SK-N-DZ (cell line): ENCODE data around the gene PASD1.
"Not testable (repeated sequence)": the region's sequence is repeated elsewhere in the genome, so short reads cannot be mapped to it uniquely, and the experiment has no call there.

Experiments used
- DNase-seq: peaks from one replicate; pipeline ENCODE4 v3.0.0-alpha.2; 2015; ENCODE audit warnings: low spot score

The PASD1 gene

DNA sequence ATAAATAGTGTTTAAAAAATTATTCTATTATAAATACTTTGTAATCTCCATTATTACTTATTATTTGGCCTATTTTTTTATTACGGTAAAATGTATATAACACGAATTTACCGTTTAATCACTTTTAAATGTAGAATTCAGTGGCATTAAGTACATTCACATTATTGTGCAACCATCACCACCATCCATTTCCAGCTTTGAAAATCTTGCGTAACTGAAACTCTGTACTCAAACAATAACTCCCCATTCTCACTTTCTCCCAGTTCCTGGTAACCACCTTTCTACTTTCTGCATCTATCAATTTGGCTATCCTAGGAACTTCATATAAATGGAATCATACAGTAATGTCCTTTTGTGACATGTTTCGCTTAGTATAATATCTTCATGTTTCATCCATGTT lies 45.7 kb downstream of the PASD1 start:
- DNase-seq: no peak

DNA sequence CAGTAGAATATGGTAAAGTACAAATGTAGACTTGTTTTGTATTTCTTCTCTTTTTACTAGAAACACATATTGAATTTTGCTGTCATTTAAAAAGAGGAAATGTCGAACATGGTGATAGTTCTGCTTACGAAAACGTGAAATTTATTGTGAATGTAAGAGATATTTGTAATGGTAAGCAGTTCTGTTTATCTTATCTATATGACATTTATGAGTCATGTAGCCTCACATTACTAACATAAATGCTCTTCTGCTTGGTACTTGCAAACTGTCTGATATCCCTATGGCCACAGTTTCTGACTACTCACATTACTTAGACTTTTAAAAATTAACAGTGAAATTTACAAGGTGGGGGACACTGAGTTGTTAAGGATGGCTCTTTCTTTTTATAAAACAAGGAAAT lies 57.9 kb downstream of the PASD1 start:
- no peak for DNase-seq

DNA sequence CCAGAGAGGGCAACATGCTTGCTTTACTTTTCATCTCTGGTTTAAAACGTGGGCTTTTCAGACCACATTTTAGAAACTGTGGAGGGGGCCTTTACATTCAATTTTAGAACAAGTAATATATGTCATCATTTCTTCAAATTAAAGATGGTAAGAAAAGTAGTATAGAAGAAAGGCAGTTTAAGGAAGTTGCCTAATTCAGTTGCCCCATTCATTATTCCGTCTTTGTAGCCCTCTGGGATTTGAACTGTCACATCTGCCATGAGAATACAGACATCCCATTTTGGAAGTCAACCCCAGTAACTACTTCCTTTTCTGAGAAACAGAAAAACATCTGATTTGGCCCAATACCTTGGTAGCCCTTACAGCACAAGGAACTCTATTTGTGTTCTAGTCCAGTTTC lies 61.2 kb downstream of the PASD1 start:
- DNase-seq: no peak

DNA sequence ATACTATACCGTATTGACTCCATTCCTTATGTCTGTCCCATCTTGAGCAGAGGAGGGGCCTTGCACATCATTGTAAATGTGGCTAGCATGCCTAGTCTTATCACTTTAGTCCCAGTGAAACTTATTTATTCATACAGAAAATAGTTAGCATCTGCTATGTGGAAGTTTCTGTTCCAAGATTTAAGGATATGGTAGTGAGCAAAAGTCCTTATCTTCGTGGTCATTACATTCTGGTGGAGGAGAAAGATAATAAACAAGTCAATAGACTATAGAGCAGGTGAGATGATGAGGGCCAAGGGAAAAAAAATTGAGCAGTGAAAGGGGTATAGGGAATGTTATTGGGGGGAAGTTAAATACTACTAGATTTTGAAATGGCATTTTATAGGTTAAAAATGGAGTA lies 68.3 kb downstream of the PASD1 start:
- no peak for DNase-seq

DNA sequence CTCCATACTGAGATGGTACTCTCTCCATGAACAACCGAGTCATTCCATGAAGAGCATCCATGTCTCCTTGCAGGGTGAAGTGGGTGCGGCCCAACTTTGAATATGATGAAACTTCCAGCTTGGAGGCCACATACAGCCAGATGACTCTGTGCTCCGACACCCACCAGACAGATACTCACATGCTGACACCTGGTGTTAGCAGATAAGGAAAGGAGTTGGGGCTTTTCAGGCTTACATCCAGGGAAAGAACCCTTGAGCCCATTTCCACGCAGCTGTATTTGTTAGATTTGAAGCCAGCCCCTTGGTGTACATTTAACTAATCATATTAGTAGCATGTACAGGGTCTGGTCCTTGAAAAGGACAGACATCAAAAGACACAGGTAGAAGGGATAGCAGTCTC lies 69.7 kb downstream of the PASD1 start:
- DNase-seq: no peak

DNA sequence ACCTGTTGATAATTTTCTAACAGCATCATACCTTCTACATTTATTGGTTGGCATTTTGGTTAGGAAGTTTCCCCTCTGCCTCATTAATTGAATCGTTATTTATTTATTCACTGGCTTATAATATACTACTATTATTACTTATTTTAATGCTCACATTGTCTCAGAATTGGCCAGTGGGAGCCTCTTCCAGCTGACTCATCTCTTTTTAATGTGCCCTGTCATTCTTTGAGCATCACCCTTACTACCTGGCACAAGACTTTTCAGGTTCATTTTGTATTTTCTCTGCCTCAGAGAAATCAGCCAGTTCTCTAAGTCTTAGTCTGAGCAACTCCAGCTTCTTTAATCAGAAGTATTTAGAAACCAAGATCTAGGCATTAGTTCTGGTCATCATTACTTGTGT lies 71.5 kb downstream of the PASD1 start:
- no peak for DNase-seq

DNA sequence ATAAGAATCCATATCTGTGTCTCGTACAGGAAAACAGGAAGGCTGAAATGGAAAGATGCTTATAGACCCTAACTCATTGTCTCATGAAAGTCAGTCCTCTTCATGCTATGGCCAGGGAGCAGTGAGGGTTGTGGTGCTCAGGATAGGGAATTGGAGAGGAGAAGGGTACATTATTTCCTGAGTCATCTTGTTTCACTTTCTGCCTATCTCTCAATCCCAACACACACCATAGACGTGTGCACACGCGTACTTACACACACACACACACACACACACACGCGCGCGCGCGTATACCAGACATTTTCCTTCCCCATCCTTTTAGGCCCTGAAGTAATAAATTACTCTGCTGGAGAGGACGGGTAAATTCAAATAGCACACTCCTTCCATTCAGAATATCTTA lies 78.1 kb downstream of the PASD1 start:
- DNase-seq: no peak

DNA sequence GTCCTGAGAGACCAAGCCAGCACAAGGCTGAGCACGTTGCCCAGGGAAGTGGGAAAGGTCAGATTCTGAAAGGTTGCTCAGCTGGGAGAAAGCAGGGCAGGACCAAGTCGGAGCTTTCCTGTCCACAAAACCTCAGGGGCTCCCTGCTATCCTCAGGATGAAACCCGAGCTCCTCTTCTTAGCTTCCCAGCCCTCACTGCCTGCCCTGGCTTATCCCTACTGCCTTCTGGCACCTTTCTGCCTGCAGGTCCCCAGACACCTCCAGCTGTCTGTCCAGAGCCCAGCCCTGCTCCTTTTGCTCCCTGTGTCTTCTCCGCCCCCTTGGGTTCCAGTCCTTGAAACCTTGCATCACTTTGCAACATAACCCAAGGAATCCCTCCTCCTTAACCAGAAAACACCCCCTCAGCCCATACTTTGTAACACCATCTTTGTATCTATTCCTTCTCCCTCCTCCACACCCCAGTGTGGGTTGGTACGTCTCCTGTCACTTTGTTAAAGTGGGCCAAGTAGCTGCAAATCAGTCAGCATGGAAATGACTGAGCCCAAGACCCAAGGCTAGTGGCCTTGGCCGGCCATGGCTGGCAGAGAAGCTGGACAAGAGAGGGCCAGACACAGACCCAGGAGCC lies 111.8 kb downstream of the PASD1 start:
- no peak for DNase-seq

DNA sequence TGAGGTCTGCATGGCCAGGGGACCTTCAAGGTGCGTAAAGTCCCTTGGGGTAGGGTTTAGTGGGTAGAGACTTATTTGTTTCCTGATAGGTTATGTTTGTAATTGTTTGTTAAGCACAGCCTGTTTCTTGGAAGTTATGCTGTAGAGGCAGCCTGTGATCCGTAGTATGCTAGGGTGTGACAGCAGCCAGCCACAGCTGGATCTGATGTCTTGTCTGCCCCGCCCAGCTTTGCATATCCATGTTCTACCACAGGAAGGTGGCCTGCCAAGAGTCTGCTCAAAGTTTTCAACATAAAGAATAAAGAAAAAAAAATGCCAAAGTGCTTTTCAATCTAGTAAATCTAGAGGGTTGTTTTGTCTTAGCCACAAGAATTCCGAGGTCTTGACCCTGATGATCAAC lies 112.7 kb downstream of the PASD1 start:
- DNase-seq: no peak

DNA sequence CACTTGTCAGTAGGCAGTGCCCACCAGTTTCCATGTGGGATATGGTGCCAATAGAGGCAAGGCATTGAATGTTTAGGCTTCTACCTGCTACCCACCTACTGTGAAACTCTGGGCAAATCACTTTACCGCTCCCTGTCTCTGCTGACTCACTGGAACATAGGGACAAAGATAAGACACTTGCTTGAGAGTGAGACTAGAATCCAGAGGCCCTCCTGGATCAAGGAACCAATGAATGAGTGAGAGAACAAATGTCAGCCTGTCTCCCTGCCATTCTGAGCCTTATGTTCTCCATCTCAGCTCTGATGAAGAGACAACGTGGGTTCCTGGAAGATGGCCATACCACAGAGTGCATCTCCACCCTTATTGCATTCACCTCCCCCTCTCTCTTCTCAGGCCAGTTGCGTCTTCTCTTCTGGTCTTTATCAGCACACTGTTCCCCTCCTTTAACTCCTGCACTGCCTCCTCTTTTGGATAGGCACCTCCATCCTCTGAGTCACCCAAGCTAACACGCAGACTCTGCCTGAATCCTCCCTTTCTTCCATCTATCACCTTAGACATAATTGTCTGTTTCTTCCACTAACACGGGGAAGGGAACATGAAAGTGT lies 116.4 kb downstream of the PASD1 start:
- DNase-seq: no peak

DNA sequence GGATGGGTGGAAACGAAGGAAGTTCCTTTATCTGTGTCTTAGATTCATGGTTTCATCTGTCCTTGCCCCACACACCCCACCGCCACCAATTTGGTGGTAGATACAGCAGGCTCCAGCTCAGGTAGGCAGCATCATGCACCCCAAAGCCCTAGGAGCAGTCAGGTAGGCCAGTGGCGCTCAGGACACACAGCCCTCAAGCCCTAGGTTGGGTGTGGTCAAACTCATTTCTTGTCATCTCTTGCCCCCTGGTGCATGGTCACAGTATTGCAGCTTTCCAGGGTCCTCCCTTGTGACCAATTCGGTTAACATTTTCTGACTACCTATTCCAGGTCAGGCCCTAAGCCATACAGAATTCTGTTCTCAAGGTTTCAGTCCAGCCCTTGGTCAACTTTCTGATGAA lies 117.3 kb downstream of the PASD1 start:
- DNase-seq: peak; percentile 29

DNA sequence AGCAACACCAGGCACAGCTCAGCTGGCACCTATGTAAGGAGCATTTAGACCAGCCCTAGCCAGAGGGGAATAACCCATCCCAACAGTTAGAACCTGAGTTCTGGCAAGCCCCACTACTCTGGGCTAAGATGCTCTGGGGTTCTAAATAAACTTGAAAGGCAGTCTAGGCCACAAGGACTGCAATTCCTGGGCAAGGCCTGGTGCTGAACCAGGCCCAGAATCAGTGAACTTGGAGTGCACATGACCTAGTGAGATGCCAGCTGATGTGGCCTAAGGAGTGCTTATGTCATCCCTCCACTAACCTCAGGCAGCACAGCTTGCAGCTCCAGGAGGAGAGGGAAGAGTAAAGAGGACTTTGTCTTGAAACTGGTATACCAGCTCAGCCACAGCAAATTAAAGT lies 124.2 kb downstream of the PASD1 start:
- no peak for DNase-seq

DNA sequence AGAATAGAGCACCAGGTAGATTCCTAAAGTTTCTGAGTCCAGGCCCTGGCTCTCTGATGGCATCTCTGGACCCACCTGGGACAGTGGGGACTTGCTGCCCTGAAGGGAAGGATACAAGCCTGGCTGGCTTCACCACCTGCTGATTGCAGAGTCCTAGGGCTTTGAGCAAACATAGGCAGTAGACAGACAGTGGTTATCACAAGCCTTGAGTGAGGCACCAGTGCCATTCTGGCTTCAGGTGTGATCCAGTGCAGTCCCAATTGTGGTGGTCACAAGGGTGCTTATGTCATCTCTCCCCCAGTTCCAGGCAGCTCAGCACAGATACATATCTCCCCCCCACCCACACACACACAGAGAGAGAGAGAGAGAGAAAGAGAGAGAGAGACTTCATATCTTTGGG lies 125.2 kb downstream of the PASD1 start:
- no peak for DNase-seq

DNA sequence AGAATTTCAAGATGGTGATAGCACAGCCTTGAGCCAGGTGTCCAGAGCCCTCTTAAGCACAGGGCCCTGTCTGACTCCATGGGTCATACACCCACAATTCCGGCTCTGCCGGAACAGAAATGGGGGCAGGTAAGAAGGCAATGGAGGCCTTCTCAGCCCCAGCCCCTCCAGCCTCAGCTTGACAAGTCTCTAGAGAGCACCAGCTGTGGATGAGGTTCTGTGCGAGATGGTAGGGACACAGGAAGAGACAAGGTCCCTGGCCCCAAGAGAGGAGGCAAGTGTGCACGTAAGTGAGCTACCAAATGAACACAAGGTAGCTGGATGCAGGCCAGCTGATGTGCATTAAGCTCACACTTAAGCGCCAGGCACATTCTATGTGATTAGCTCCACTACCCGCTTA lies 129.3 kb downstream of the PASD1 start:
- DNase-seq: no peak

DNA sequence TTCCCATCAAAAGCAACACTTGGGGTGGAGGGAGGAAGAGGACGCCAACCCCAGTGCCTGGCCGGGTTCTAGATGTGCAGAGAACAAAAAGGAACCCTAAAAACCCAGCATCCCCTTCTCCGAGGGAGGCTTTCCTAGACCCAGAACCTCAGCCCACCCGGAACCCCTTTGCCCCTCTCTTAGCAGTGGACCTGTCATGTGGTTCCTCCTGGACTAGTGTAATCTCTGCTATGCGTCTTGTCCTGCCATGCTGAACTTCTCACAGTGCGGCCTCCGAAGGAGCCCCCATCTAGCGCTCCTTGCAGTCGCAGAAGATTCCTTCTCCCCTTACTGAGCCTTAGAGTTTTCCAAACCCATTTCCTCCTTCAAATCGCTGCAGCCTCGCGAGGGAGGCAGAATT lies 130.6 kb downstream of the PASD1 start:
- DNase-seq: no peak

DNA sequence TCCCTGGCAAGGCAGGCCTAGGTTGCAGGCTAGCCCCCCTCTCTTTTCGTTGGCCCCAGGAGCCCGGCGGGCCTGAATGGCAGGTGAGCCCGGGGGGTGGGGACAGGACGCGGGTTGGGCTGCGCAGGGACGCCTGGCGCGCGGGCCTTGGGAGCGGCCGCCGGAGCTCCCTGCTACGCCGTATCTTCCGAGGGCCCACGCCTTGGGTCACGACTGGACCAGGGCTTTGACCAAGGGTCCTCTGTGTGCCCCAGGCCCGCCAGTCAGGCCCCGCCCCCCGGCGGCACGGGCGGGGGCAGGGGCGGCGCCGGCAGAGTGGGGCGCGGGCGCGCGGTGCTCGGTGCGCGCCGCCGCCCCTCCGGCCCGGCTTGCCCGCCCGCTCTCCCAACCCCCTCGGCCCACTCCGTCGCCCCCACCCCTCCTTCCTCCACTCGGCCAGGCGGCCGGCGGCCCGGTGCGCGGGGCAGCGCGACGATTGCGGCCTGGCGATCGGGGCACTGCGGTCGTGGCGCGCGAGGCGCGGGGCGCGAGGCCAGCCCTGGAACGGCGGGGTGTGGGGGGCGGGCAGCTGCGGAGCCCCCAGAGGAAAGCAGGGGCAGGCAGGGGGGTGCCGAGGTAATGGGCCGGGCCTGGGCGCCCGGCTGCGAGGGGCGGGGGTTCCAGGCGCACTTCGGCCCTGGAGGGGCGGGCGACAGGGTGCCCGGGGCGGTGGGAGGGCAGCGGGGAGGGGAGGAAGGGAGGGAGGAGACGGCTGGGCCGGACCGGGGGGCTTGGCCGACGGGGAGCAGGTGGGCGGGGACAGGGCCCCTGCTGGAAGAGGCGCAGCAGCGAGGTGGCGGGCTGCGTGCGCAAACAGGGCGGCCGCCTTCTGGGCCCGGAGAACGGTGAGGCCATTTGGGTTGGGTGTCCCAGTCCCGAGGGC lies 131.4 kb downstream of the PASD1 start, which contains the start of gene PRRG3:
Gene PRRG3 (plus strand): TSS at position 798 of the 922 bp plus-strand sequence. CDS start 3,357 bp downstream, outside the sequence.
- no peak for DNase-seq

DNA sequence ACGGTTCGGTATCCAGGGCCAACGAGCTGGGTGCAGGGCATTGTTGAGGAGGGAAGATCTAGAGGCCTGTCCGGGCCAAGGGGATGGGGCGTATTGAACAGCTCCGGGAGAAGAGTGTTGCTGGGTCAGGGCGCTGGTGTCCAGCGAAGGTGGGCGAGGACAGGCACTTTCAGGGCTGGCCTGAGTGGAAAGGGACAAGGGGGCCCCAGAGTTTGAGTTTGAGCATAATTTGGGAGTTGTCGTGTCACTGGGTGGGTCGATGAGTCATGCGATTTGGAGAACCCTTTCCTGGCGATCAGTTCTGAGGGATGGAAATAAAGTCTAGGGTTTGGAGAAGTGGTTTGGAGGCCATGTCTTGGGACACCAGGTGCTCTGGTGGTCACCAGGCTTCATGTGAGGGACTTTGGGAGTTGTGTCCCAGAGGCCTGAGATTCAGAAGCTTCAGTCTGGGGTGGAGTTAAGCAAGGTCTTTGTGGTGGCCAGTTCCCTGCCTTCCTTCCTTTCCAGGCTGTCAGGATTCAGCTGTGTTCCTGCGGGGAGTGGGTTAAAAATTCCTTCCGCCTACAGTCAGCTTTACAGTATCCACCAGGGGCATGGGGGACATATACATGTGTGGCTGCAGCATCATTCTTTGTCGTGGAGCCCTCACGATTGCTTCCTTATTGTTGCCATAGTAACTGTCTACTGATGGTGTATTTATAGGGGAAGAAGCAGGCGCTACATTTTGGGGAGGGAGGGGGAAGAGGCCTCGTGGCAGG lies 132.3 kb downstream of the PASD1 start:
- DNase-seq: no peak

DNA sequence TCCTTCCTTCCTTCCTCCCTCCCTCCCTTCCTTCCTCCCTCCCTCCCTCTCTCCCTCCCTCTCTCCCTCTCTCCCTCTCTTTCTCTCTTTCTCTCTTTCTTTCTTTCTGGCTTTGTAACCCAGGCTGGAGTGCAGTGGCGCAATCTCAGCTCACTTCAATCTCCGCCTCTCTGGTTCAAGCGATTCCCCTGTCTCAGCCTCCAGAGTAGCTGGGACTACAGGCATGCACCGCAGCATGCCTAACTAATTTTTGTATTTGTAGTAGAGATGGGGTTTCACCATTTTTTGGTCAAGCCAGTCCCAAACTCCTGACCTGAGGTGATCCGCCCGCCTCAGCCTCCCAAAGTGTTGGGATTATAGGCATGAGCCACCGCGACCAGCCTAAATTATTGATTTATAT lies 133.6 kb downstream of the PASD1 start:
- not testable (repeated sequence) for DNase-seq

DNA sequence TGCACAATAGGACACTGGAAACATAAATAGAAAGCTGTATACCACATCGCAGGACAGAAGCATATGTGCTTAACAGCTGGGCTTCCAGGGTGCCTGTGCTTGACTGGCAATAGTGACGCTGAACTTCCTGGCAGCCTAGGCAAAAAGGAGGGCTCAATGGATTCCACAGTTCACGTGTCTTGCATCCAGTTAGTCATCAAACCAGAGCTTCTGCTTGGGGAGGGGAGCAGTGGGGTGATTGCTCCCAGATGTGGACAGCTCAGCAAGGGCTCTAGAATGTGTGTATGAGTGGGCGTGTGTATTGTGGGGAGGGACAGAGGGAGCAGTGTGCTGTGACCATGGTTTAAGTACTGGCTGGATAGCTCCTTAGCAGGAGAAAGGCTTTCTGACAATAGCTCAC lies 134.0 kb downstream of the PASD1 start:
- no peak for DNase-seq

DNA sequence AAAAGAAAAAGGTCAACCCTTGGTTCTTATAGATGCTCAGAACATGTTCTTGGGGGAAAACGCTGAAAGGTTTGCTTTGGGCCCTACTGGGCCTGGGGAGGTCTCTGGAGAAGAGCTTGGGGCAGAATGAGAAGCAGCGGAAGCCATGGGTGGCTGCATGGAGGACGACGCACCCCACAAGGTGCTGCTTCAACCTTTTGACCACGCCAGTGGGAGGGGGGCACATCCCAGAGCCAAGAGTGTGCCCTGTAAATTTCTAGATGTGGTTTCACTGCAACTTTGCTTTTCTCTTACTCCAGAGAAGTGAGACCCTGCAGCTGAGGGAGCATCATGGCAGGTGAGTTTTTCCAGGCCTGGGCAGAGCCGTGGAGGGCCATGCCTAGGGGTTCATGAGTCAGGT lies 135.0 kb downstream of the PASD1 start:
- no peak for DNase-seq

DNA sequence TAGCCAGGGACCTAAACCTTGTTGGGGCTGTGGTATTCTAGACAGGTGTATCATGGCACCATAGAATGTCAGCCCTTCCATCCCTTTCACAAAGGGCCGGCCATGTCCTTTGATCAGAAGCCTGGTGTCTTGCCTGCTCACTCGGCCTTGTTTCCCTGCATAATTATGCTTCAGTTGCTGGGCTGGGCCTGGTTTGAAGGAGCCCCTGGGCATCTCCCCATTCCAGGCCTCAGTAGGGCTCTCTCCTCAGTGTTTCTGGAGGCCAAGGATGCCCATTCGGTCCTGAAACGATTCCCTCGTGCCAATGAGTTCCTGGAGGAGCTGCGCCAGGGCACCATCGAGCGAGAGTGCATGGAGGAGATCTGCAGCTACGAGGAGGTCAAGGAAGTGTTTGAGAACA lies 136.3 kb downstream of the PASD1 start:
- DNase-seq: no peak

DNA sequence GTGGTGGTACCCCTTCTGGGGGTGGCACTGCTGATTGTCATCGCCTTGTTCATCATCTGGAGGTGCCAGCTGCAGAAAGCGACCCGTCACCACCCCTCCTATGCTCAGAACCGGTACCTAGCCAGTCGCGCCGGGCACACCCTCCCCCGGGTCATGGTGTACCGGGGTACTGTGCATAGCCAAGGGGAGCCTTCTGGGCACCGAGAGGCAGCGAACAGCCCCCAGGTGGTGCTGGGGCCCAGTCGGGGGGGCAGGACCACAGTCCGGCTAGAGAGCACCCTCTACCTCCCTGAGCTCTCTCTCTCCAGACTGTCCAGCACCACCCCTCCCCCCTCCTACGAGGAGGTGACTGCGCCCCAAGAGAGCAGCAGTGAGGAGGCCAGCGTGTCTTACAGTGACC lies 137.1 kb downstream of the PASD1 start:
- DNase-seq: no peak
